HepG2 (cell line): Measurements from ENCODE around the gene CARD8. TPM values are rescaled to one million over a fixed set of nuclear protein-coding genes. Genes with fewer than 3 reads are reported as not detected.

Experiments used
- AGO2 ChIP-seq: fragments of 200-400 bp; formaldehyde crosslinking; optimal IDR thresholded peaks from 2 replicates; pipeline ENCODE3; 2017; ENCODE audit warnings: mild to moderate bottlenecking, low read depth, low read length, moderate library complexity
- ARNT2 ChIP-seq: sonication (generic); formaldehyde crosslinking; IDR thresholded peaks from 2 replicates; pipeline ENCODE4 v1.8.0; 2022; ENCODE audit warnings: mild to moderate bottlenecking, low read depth, missing genetic modification reagents, moderate library complexity
- BRD4 ChIP-seq: sonication (generic); formaldehyde crosslinking; IDR thresholded peaks from 2 replicates; pipeline ENCODE4 v1.4.0; 2020; ENCODE audit warnings: missing genetic modification reagents
- DBP ChIP-seq: sonication (generic); formaldehyde crosslinking; IDR thresholded peaks from 2 replicates; pipeline ENCODE4 v1.4.0; 2020; ENCODE audit warnings: missing genetic modification reagents; ENCODE audit errors: not compliant biosample characterization
- DZIP1 ChIP-seq: sonication (generic); formaldehyde crosslinking; IDR thresholded peaks from 2 replicates; pipeline ENCODE4 v1.5.0; 2020; ENCODE audit warnings: mild to moderate bottlenecking, missing genetic modification reagents
- ELF1 ChIP-seq: sonication (generic); formaldehyde crosslinking; IDR thresholded peaks from 2 replicates; pipeline ENCODE4 v1.4.0; 2020; ENCODE audit warnings: missing genetic modification reagents
- KDM2A ChIP-seq: sonication (generic); formaldehyde crosslinking; IDR thresholded peaks from 2 replicates; pipeline ENCODE4 v1.4.0; 2020; ENCODE audit warnings: low read depth, missing genetic modification reagents, borderline replicate concordance
- KDM6A ChIP-seq: IDR thresholded peaks from 2 replicates; pipeline ENCODE4 v1.6.1; 2016; ENCODE audit warnings: low read depth
- MXD4 ChIP-seq: IDR thresholded peaks from 2 replicates; pipeline ENCODE4 v1.6.1; 2016; ENCODE audit warnings: mild to moderate bottlenecking, missing biosample characterization, missing genetic modification reagents
- MZF1 ChIP-seq: sonication (generic); formaldehyde crosslinking; IDR thresholded peaks from 2 replicates; pipeline ENCODE4 v1.8.1; 2023; ENCODE audit warnings: mild to moderate bottlenecking, missing genetic modification reagents, borderline replicate concordance
- NRL ChIP-seq: sonication (generic); formaldehyde crosslinking; IDR thresholded peaks from 2 replicates; pipeline ENCODE4 v1.5.0; 2020; ENCODE audit warnings: missing genetic modification reagents, mild to moderate bottlenecking, moderate library complexity, borderline replicate concordance
- SAP130 ChIP-seq: IDR thresholded peaks from 2 replicates; pipeline ENCODE4 v1.6.1; 2016; ENCODE audit warnings: low read depth
- SKIL ChIP-seq: sonication (generic); formaldehyde crosslinking; IDR thresholded peaks from 2 replicates; pipeline ENCODE4 v1.8.0; 2022; ENCODE audit warnings: missing genetic modification reagents, mild to moderate bottlenecking, moderate library complexity, borderline replicate concordance
- TOE1 ChIP-seq: sonication (generic); formaldehyde crosslinking; IDR thresholded peaks from 2 replicates; pipeline ENCODE4 v1.4.0; 2020; ENCODE audit warnings: mild to moderate bottlenecking, missing genetic modification reagents
- ZBTB34 ChIP-seq: sonication (generic); formaldehyde crosslinking; IDR thresholded peaks from 2 replicates; pipeline ENCODE4 v1.8.0; 2022; ENCODE audit warnings: mild to moderate bottlenecking, missing genetic modification reagents
- ZBTB8A ChIP-seq: sonication (generic); formaldehyde crosslinking; IDR thresholded peaks from 2 replicates; pipeline ENCODE4 v1.4.0; 2020; ENCODE audit warnings: mild to moderate bottlenecking, low read depth, missing genetic modification reagents, borderline replicate concordance
- ZMYM2 ChIP-seq: sonication (generic); formaldehyde crosslinking; IDR thresholded peaks from 2 replicates; pipeline ENCODE4 v1.8.0; 2022; ENCODE audit warnings: mild to moderate bottlenecking, missing genetic modification reagents
- ZNF205 ChIP-seq: IDR thresholded peaks from 2 replicates; pipeline ENCODE4 v1.6.1; 2018; ENCODE audit warnings: missing biosample characterization, missing genetic modification reagents
- ZNF430 ChIP-seq: sonication (generic); formaldehyde crosslinking; IDR thresholded peaks from 2 replicates; pipeline ENCODE4 v1.9.0; 2021; ENCODE audit warnings: mild to moderate bottlenecking, missing genetic modification reagents
- ZNF614 ChIP-seq: IDR thresholded peaks from 2 replicates; pipeline ENCODE4 v1.6.1; 2018; ENCODE audit warnings: missing biosample characterization, missing genetic modification reagents, inconsistent platforms, borderline replicate concordance
- ZNF737 ChIP-seq: sonication (generic); formaldehyde crosslinking; IDR thresholded peaks from 2 replicates; pipeline ENCODE4 v1.5.0; 2020; ENCODE audit warnings: missing genetic modification reagents, mild to moderate bottlenecking, borderline replicate concordance
- polyA plus RNA-seq, 8 experiments: library from polyadenylated mRNA; depleted of rRNA in 3 of 8; stranded (reverse) in 7 of 8; unstranded in 1 of 8; fragments of >200 nt; fragmentation: Illumina TruSeq in 4 of 8; extraction: Trizol in 4 of 8; gene quantifications; 2 replicates each; pipeline versions ENCODE4 v1.2.1 to v1.2.3, GENCODE V29; 2011 to 2016; ENCODE audit warnings: low read depth in 4 of 8, missing spikeins in 1 of 8, mixed read lengths in 1 of 8; ENCODE audit not compliant: insufficient read depth in 1 of 8
- total RNA-seq, 5 experiments: library from RNA; depleted of rRNA; stranded (reverse); fragments of >200 nt; fragmentation: Illumina TruSeq; extraction: Trizol; gene quantifications; 2 replicates each; pipeline ENCODE4 v1.2.3, GENCODE V29; 2016; ENCODE audit warnings: low read depth in 1 of 5
- TF ChIP-seq, protein P1 (sequence below): sonication (generic); IDR thresholded peaks from 2 replicates; pipeline ENCODE4 v1.6.1; 2016; ENCODE audit warnings: low read depth, borderline replicate concordance

CARD8 gene
- total and polyA plus RNA-seq, 2 of the 13 experiments (the other 11 are each of a cell fraction or from before 2014, with no cell fraction given): 15.0 to 19.2 TPM

- TF ChIP-seq, protein P1, sequence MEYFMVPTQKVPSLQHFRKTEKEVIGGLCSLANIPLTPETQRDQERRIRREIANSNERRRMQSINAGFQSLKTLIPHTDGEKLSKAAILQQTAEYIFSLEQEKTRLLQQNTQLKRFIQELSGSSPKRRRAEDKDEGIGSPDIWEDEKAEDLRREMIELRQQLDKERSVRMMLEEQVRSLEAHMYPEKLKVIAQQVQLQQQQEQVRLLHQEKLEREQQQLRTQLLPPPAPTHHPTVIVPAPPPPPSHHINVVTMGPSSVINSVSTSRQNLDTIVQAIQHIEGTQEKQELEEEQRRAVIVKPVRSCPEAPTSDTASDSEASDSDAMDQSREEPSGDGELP: no peak
- TF ChIP-seq KDM2A (CRISPR knock-in tag): peak; percentile 74
- no peak for TF ChIP-seq DBP (CRISPR knock-in tag)
- TF ChIP-seq SAP130: peak; percentile 38; the same call in 1 of the 2 replicates
- no peak; the same call in 1 of the 2 replicates for TF ChIP-seq ZNF430 (CRISPR knock-in tag)
- TF ChIP-seq ARNT2: 0 out of 2 replicates have a peak, but pooled peaks have one; percentile 23
- TF ChIP-seq DZIP1 (CRISPR knock-in tag): no peak
- no peak for TF ChIP-seq ELF1 (CRISPR knock-in tag)
- 0 out of 2 replicates have a peak, but pooled peaks have one; percentile 16 for TF ChIP-seq ZMYM2
- TF ChIP-seq MXD4 (CRISPR knock-in tag): no peak
- TF ChIP-seq ZBTB34 (CRISPR knock-in tag): no peak
- no peak for TF ChIP-seq ZNF737 (CRISPR knock-in tag)
- 0 out of 2 replicates have a peak, but pooled peaks have one; percentile 37 for TF ChIP-seq ZNF205 (CRISPR knock-in tag)
- TF ChIP-seq NRL: peak; percentile 53; the same call in 1 of the 2 replicates
- no peak for TF ChIP-seq MZF1
- TF ChIP-seq TOE1: no peak
- TF ChIP-seq ZBTB8A (CRISPR knock-in tag): no peak
- TF ChIP-seq AGO2: peak; percentile 42
- TF ChIP-seq ZNF614: peak; percentile 58; the same call in 1 of the 2 replicates
- TF ChIP-seq KDM6A (CRISPR knock-in tag): no peak
- TF ChIP-seq SKIL (CRISPR knock-in tag): no peak
- no peak for TF ChIP-seq BRD4
These were observed 35.2 kb upstream of the CARD8 start (continued) for GRCh38 chr19:48290771-48291488.
